ENCODE data around the gene USP6NL.

GRCh38 chr10:11576092-11576809, 35.2 kb downstream of the USP6NL start:
- TF ChIP-seq CTCF (IDR thresholded peaks at IDR 0.05) = no peak
- TF ChIP-seq POLR2A (IDR thresholded peaks at IDR 0.05) = no peak

Measured in uterus (tissue), 2 donors.